Fibroblast of lung (primary cell): ENCODE data around the gene SMARCE1. TPM values are rescaled to one million over a fixed set of nuclear protein-coding genes. Genes with fewer than 3 reads are reported as not detected.

Source experiments
- DNase-seq, 2 donors: peaks; one replicate each; pipeline versions ENCODE4 v3.0.0 to v3.0.0-alpha.2; 2010; ENCODE audit warnings: low read depth in 2 of 2
- H2AFZ ChIP-seq: 2 replicates; pipeline ENCODE4 v1.5.1; 2012; ENCODE audit warnings: low read length, control low read depth, inconsistent platforms
- H3K27ac ChIP-seq: 2 replicates; pipeline ENCODE4 v1.5.1; 2011; ENCODE audit warnings: low read length, control low read depth; ENCODE audit not compliant: insufficient read depth
- H3K27me3 ChIP-seq: 2 replicates; pipeline ENCODE4 v1.5.1; 2011; ENCODE audit warnings: mild to moderate bottlenecking, low read length; ENCODE audit not compliant: control insufficient read depth, insufficient read depth
- H3K36me3 ChIP-seq: 2 replicates; pipeline ENCODE4 v1.5.1; 2011; ENCODE audit warnings: low read length; ENCODE audit not compliant: control insufficient read depth, insufficient read depth
- H3K4me1 ChIP-seq: 2 replicates; pipeline ENCODE4 v1.5.1; 2011; ENCODE audit warnings: low read length; ENCODE audit not compliant: control insufficient read depth, insufficient read depth; ENCODE audit errors: extremely low read depth
- H3K4me2 ChIP-seq: 2 replicates; pipeline ENCODE4 v1.5.1; 2011; ENCODE audit warnings: low read length, control low read depth; ENCODE audit not compliant: insufficient read depth; ENCODE audit errors: extremely low read depth
- H3K4me3 ChIP-seq, 4 experiments: fragments of 200-600 bp in 1 of 4; sonication (generic) in 1 of 4; replicated peaks in 1 of 4; 2 replicates each; pipeline ENCODE4 v1.5.1; 2011 to 2016; ENCODE audit warnings: low read length in 4 of 4, low read depth in 3 of 4, mild to moderate bottlenecking in 3 of 4, control low read depth in 2 of 4, inconsistent platforms in 1 of 4, mixed read lengths in 1 of 4; ENCODE audit not compliant: insufficient read depth in 1 of 4; ENCODE audit errors: control extremely low read depth in 1 of 4
- H3K79me2 ChIP-seq: 2 replicates; pipeline ENCODE4 v1.5.1; 2012; ENCODE audit warnings: mild to moderate bottlenecking, low read length, inconsistent platforms; ENCODE audit not compliant: control insufficient read depth, insufficient read depth
- H3K9ac ChIP-seq: 2 replicates; pipeline ENCODE4 v1.5.1; 2011; ENCODE audit warnings: mild to moderate bottlenecking, low read length, control low read depth; ENCODE audit not compliant: insufficient read depth
- H3K9me3 ChIP-seq: 2 replicates; pipeline ENCODE4 v1.5.1; 2012; ENCODE audit warnings: low read depth, low read length; ENCODE audit not compliant: control insufficient read depth, insufficient read depth
- H4K20me1 ChIP-seq: 2 replicates; pipeline ENCODE4 v1.5.1; 2011; ENCODE audit warnings: low read length; ENCODE audit not compliant: control insufficient read depth, insufficient read depth; ENCODE audit errors: extremely low read depth
- EZH2 ChIP-seq: IDR thresholded peaks from 2 replicates; pipeline ENCODE4 v1.5.1; 2012; ENCODE audit warnings: low read length, control low read depth, mild to moderate bottlenecking; ENCODE audit errors: missing control alignments
- polyA plus RNA-seq, 2 donors: library from polyadenylated mRNA; depleted of rRNA in 1 of 2; stranded (reverse) in 1 of 2; unstranded in 1 of 2; fragments of >200 nt; gene quantifications; 2 replicates each; pipeline ENCODE4 v1.2.1, GENCODE V29; 2011 to 2012; ENCODE audit warnings: missing spikeins in 1 of 2
- total RNA-seq: library from RNA; depleted of rRNA; stranded (reverse); fragments of >200 nt; gene quantifications from 2 replicates; pipeline ENCODE4 v1.2.1, GENCODE V29; 2014
- TF ChIP-seq, protein P1 (sequence below), 2 donors: IDR thresholded peaks in 1 of 2; conservative IDR thresholded peaks in 1 of 2; 1 replicate in 1 of 2; 2 replicates in 1 of 2; pipeline ENCODE4 v1.5.1; 2011 to 2012; ENCODE audit warnings: low read length in 2 of 2, control low read depth in 1 of 2, inconsistent platforms in 1 of 2, low read depth in 1 of 2, mild to moderate bottlenecking in 1 of 2

The SMARCE1 gene
- total and polyA plus RNA-seq, 2 donors (not counting 1 experiment from before 2014, with no cell fraction given): 75.6 to 93.8 TPM

DNA sequence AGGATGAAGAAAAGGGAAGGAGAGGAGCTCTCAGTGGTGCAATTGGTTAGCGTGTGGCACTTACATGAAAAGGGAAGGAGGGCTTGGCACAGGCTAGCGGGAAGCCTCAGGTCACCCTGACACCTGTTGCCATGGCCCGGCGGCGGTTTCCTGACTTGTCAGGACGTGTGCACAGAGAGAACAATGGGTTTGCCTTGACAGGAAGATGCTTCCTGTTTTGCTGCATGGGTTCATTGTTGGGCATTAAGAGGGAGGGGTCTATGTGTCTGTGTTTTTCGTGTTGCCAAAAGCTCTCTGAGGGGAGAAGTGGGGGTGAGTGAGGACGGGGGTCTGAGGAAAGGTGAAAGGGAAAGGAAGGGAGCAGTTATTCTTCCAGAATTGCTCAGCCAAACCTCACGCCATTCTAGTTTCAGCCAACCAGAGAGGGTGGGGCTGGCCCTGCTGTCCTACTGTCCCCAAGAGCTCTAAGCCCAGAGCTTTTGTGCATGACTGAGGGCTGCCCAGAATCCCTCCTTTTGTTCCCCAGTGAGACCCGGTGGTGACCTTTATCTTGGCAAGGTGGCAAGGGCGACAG, 65.2 kb downstream of the SMARCE1 start:
- Histone ChIP-seq H2AFZ (no peak overlapping the region), H3K27ac (no peak overlapping the region), H3K9ac (no peak overlapping the region), H3K4me2 (no peak overlapping the region), H4K20me1 (no peaks in the 10 kb centered on the region), H3K4me3 (no peak overlapping the region), H3K27me3 (peaks cover 16% of the 10 kb centered on the region), H3K36me3 (no peaks in the 10 kb centered on the region), H3K4me1 (no peaks in the 10 kb centered on the region), H3K9me3 (no peaks in the 10 kb centered on the region), H3K79me2 (no peaks in the 10 kb centered on the region)
- DNase-seq: no peak
- TF ChIP-seq EZH2: no peak
- TF ChIP-seq, protein P1, sequence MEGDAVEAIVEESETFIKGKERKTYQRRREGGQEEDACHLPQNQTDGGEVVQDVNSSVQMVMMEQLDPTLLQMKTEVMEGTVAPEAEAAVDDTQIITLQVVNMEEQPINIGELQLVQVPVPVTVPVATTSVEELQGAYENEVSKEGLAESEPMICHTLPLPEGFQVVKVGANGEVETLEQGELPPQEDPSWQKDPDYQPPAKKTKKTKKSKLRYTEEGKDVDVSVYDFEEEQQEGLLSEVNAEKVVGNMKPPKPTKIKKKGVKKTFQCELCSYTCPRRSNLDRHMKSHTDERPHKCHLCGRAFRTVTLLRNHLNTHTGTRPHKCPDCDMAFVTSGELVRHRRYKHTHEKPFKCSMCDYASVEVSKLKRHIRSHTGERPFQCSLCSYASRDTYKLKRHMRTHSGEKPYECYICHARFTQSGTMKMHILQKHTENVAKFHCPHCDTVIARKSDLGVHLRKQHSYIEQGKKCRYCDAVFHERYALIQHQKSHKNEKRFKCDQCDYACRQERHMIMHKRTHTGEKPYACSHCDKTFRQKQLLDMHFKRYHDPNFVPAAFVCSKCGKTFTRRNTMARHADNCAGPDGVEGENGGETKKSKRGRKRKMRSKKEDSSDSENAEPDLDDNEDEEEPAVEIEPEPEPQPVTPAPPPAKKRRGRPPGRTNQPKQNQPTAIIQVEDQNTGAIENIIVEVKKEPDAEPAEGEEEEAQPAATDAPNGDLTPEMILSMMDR (conservative IDR thresholded peaks at IDR 0.05 in 1 of 2, IDR thresholded peaks at IDR 0.05 in 1 of 2; ENCODE audit: low read depth in 1 of 2, low read length in 2 of 2): no peak

DNA sequence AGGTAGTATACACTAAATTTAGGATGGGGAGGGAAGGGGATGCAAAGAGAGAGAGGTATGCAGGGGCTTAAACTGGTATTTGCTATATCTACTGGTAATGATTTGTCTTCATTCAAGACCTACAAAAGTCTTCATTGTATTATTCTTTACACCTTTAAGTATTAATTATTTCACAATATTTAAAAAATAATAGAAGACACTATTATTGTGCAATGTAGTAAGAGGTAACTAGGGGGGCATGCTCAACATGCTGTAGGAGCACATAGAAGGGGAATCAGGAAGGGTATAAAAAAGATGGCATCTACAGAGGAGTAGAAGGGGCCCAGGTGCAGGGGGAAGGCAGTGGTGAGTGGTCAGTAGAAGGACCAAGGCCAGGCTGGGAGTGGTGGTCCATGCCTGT, 67.5 kb downstream of the SMARCE1 start:
- TF ChIP-seq, protein P1 (conservative IDR thresholded peaks at IDR 0.05 in 1 of 2, IDR thresholded peaks at IDR 0.05 in 1 of 2; ENCODE audit: low read depth in 1 of 2, low read length in 2 of 2): no peak
- TF ChIP-seq EZH2: no peak
- Histone ChIP-seq H3K9me3 (no peaks in the 10 kb centered on the region), H4K20me1 (no peaks in the 10 kb centered on the region), H3K36me3 (no peaks in the 10 kb centered on the region), H3K4me2 (no peak overlapping the region), H2AFZ (no peak overlapping the region), H3K27me3 (peaks cover 20% of the 10 kb centered on the region), H3K4me1 (no peaks in the 10 kb centered on the region), H3K27ac (no peak overlapping the region), H3K4me3 (no peak overlapping the region), H3K79me2 (no peaks in the 10 kb centered on the region), H3K9ac (no peak overlapping the region)
- DNase-seq: no peak

DNA sequence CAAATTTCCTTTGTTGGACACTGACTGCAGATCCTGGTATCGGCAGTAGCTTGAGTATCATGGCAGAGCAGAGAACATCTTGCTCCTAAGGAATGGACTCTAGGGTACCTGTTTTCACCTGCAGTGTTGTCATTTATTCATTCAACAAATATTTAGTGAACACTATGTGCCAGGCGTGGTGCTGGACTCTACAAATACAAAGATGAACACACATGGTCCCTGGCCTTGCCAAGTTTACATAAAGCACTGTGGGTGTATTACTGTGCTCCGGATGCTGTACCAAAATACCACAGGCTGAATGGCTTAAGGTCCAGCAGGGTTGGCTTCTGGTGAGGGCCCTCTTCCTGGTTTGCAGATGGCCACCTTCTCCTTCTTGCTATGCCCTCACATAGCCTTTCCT, 68.1 kb downstream of the SMARCE1 start:
- Histone ChIP-seq H3K27ac (no peak overlapping the region), H3K27me3 (peaks cover 20% of the 10 kb centered on the region), H3K4me2 (no peak overlapping the region), H3K79me2 (no peaks in the 10 kb centered on the region), H3K9ac (no peak overlapping the region), H4K20me1 (no peaks in the 10 kb centered on the region), H3K4me3 (no peak overlapping the region), H3K4me1 (no peaks in the 10 kb centered on the region), H3K36me3 (no peaks in the 10 kb centered on the region), H2AFZ (no peak overlapping the region), H3K9me3 (no peaks in the 10 kb centered on the region)
- no peak for DNase-seq
- no peak for TF ChIP-seq EZH2
- TF ChIP-seq, protein P1 (conservative IDR thresholded peaks at IDR 0.05 in 1 of 2, IDR thresholded peaks at IDR 0.05 in 1 of 2; ENCODE audit: low read depth in 1 of 2, low read length in 2 of 2): no peak
